ENCODE measurements around the gene WARS2.
A peak's percentile ranks its signal among the peaks of the same experiment; 100 is the strongest.

Gene WARS2

GRCh38 chr1:118998171-118998570 lies 142.3 kb downstream of the WARS2 start:
- DNase-seq (ENCODE audit: low spot score): no peak

- DNase-seq (ENCODE audit: low spot score): no peak
Measured at GRCh38 chr1:118997225-118997624, 143.2 kb downstream of the WARS2 start.

GRCh38 chr1:118995312-118996016 lies 145.0 kb downstream of the WARS2 start:
- peak; percentile 5 for DNase-seq (ENCODE audit: low spot score)

GRCh38 chr1:118993700-118994026 lies 146.8 kb downstream of the WARS2 start:
- no peak for DNase-seq (ENCODE audit: low spot score)

- DNase-seq (ENCODE audit: low spot score): no peak
Measured at GRCh38 chr1:118992868-118993699, 147.4 kb downstream of the WARS2 start.

- DNase-seq (ENCODE audit: low spot score): no peak
Measured at GRCh38 chr1:118992237-118992825, 148.1 kb downstream of the WARS2 start.

GRCh38 chr1:118991448-118991847 lies 149.0 kb downstream of the WARS2 start:
- no peak for DNase-seq (ENCODE audit: low spot score)

GRCh38 chr1:118990513-118991152 lies 149.8 kb downstream of the WARS2 start:
- no peak for DNase-seq (ENCODE audit: low spot score)

- peak; percentile 3 for DNase-seq (ENCODE audit: low spot score)
Measured at GRCh38 chr1:118989878-118990378, 150.5 kb downstream of the WARS2 start.

- DNase-seq (ENCODE audit: low spot score): no peak
Measured at GRCh38 chr1:118989006-118989815, 151.2 kb downstream of the WARS2 start.

GRCh38 chr1:118988186-118989005 lies 152.1 kb downstream of the WARS2 start, which contains the start of gene TBX15:
TBX15 (minus strand) TSS chr1:118988343; CDS start chr1:118987795, 548 bp downstream.
- no peak for DNase-seq (ENCODE audit: low spot score)

- DNase-seq (ENCODE audit: low spot score): no peak
Measured at GRCh38 chr1:118987468-118988185, 152.8 kb downstream of the WARS2 start.

GRCh38 chr1:118986555-118987467 lies 153.6 kb downstream of the WARS2 start:
- DNase-seq (ENCODE audit: low spot score): no peak

- DNase-seq (ENCODE audit: low spot score): no peak
Measured at GRCh38 chr1:118985640-118986554, 154.6 kb downstream of the WARS2 start.

GRCh38 chr1:118984722-118985639 lies 155.5 kb downstream of the WARS2 start:
- no peak for DNase-seq (ENCODE audit: low spot score)

- no peak for DNase-seq (ENCODE audit: low spot score)
Measured at GRCh38 chr1:118984086-118984721, 156.2 kb downstream of the WARS2 start.
